Measurements from ENCODE around the gene C1orf167. TPM values are rescaled to one million over a fixed set of nuclear protein-coding genes. Genes with fewer than 3 reads are reported as not detected.

The C1orf167 gene
- total RNA-seq, 1 experiment from 2014 or later = not detected

GRCh38 chr1:11836955-11837766 is 75.2 kb downstream of the C1orf167 start:
- Histone ChIP-seq H3K9me2 (replicated peaks; ENCODE audit: low read length) (no peaks in the 10 kb centered on the region), H3K9ac (ENCODE audit: low read length) (no peak overlapping the region), H3K4me2 (ENCODE audit: low read length) (no peak overlapping the region), H3K27ac (ENCODE audit: low read length) (no peak overlapping the region), H3K36me3 (ENCODE audit: low read depth, low read length) (peaks cover 10% of the 10 kb centered on the region), H3K9me3 (ENCODE audit: low read length) (no peaks in the 10 kb centered on the region), H4K20me1 (ENCODE audit: low read length) (no peaks in the 10 kb centered on the region), H3K4me3 (ENCODE audit: low read length) (no peak overlapping the region), H3K79me2 (ENCODE audit: low read length) (no peaks in the 10 kb centered on the region), H3K4me1 (ENCODE audit: insufficient read depth, low read length) (no peaks in the 10 kb centered on the region), H3F3A (ENCODE audit: low read length, unreplicated experiment) (no peaks in the 10 kb centered on the region), H3K27me3 (ENCODE audit: low read length) (no peaks in the 10 kb centered on the region), H2AFZ (ENCODE audit: low read length) (no peak overlapping the region)
- intact Hi-C loops (cut with micrococcal nuclease) = no loop called here
- ATAC-seq = no peak
- TF ChIP-seq EZH2 (IDR thresholded peaks at IDR 0.05; ENCODE audit: low read length, unreplicated experiment) (no peak), EZH2phosphoT487 (IDR thresholded peaks at IDR 0.05; ENCODE audit: borderline replicate concordance, low read length) (no peak), CTCF (conservative IDR thresholded peaks at IDR 0.05; ENCODE audit: low read depth, low read length) (no peak)
- DNase-seq = no peak
- ChIA-PET CTCF (interaction anchor here (0.6 to 1.1 kb wide), 2 partner anchors 64 to 184 kb away, joined by 7 read pairs; no protein-coding TSS in a partner anchor), POLR2A (ENCODE audit: unreplicated experiment) (no interaction called here)
- no TSS peak for BruUV-seq (replicated peaks)

DNA sequence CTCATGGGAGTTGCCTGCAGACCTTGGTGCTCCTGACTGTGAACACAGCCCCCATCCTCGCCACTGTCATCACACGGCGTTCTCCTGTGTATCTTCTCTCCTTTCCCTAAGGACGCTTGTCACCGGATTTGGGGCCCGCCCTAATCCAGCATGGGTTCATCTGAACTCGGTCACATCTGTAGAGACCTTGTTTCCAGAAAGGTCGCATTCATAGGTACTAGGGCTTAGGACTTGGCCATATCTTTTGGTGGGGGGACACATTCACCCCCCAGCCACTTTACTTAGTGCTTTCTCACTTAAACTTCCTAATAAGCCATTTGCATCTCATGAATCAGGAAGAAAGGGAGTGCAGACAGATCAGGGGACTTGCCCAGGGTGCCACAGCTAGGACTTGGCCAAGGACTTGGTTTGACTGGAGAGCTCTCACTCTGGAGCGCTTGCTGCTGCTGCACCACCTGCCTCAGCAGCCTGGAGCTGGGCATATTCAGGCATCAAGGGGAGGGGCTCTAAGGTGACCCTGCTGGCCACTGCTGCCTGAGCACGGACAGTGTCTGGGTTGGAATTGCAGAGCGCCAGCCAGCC is 75.9 kb downstream of the C1orf167 start:
- Histone ChIP-seq H2AFZ (ENCODE audit: low read length) (no peak overlapping the region), H3K9me3 (ENCODE audit: low read length) (no peaks in the 10 kb centered on the region), H4K20me1 (ENCODE audit: low read length) (no peaks in the 10 kb centered on the region), H3K4me1 (ENCODE audit: insufficient read depth, low read length) (no peaks in the 10 kb centered on the region), H3K9ac (ENCODE audit: low read length) (no peak overlapping the region), H3K27ac (ENCODE audit: low read length) (no peak overlapping the region), H3F3A (ENCODE audit: low read length, unreplicated experiment) (no peaks in the 10 kb centered on the region), H3K4me3 (ENCODE audit: low read length) (no peak overlapping the region), H3K4me2 (ENCODE audit: low read length) (no peak overlapping the region), H3K27me3 (ENCODE audit: low read length) (no peaks in the 10 kb centered on the region), H3K79me2 (ENCODE audit: low read length) (no peaks in the 10 kb centered on the region), H3K36me3 (ENCODE audit: low read depth, low read length) (peaks cover 10% of the 10 kb centered on the region), H3K9me2 (replicated peaks; ENCODE audit: low read length) (no peaks in the 10 kb centered on the region)
- TF ChIP-seq EZH2phosphoT487 (IDR thresholded peaks at IDR 0.05; ENCODE audit: borderline replicate concordance, low read length) (no peak), EZH2 (IDR thresholded peaks at IDR 0.05; ENCODE audit: low read length, unreplicated experiment) (no peak), CTCF (conservative IDR thresholded peaks at IDR 0.05; ENCODE audit: low read depth, low read length) (no peak)
- ChIA-PET POLR2A (ENCODE audit: unreplicated experiment) (no interaction called here), CTCF (interaction anchor here (0.5 to 1.1 kb wide), 8 partner anchors 15 to 189 kb away, joined by 3 to 7 read pairs (median 6); no protein-coding TSS in a partner anchor)
- ATAC-seq (peak; percentile 19; the same call in 1 of the 2 replicates), DNase-seq (no peak)
- no TSS peak for BruUV-seq (replicated peaks)
- intact Hi-C loops (cut with micrococcal nuclease) = loop anchor here (1.0 kb wide), 1 partner anchor 56 kb away; no protein-coding TSS in a partner anchor

Data from PC-3 (cell line).